Loucy (cell line): ENCODE data around the gene CSAD.

Experiments
- H2AFZ ChIP-seq: fragments of 200-600 bp; sonication (generic); 2 replicates; pipeline ENCODE4 v1.6.0; 2016; ENCODE audit warnings: antibody characterized with exemption, mild to moderate bottlenecking, low read length, moderate library complexity
- H3F3A ChIP-seq: fragments of 200-600 bp; 2 replicates; pipeline ENCODE4 v1.6.0; 2016; ENCODE audit warnings: antibody characterized with exemption, low read depth, mild to moderate bottlenecking
- H3K27me3 ChIP-seq: fragments of 200-600 bp; sonication (generic); 2 replicates; pipeline ENCODE4 v1.6.1; 2014; ENCODE audit warnings: low read length, mild to moderate bottlenecking; ENCODE audit not compliant: insufficient read depth, poor library complexity, severe bottlenecking
- H3K36me3 ChIP-seq: fragments of 200-600 bp; sonication (generic); 2 replicates; pipeline ENCODE4 v1.6.1; 2016; ENCODE audit warnings: low read length; ENCODE audit not compliant: insufficient read depth
- H3K4me1 ChIP-seq: fragments of 200-600 bp; sonication (generic); 2 replicates; pipeline ENCODE4 v1.5.1; 2014; ENCODE audit warnings: low read length, mild to moderate bottlenecking; ENCODE audit not compliant: insufficient read depth, poor library complexity, severe bottlenecking
- H3K4me2 ChIP-seq: fragments of 200-600 bp; sonication (generic); 2 replicates; pipeline ENCODE4 v1.6.0; 2014; ENCODE audit warnings: antibody characterized with exemption, low read length, low read depth, mild to moderate bottlenecking; ENCODE audit not compliant: poor library complexity, severe bottlenecking
- H3K4me3 ChIP-seq: fragments of 200-600 bp; sonication (generic); 2 replicates; pipeline ENCODE4 v1.5.1; 2014; ENCODE audit warnings: low read length, mild to moderate bottlenecking, mixed read lengths; ENCODE audit not compliant: poor library complexity, severe bottlenecking
- H3K79me2 ChIP-seq: fragments of 200-600 bp; sonication (generic); 2 replicates; pipeline ENCODE4 v1.6.1; 2014; ENCODE audit warnings: low read length; ENCODE audit not compliant: insufficient read depth
- H3K9ac ChIP-seq: fragments of 200-600 bp; sonication (generic); 2 replicates; pipeline ENCODE4 v1.6.0; 2014; ENCODE audit warnings: mild to moderate bottlenecking, low read depth, low read length, moderate library complexity; ENCODE audit not compliant: poor library complexity, severe bottlenecking
- H3K9me2 ChIP-seq: fragments of 200-600 bp; sonication (generic); replicated peaks from 2 replicates; pipeline ENCODE4 v1.6.1; 2016; ENCODE audit warnings: low read depth, low read length, mixed read lengths
- H3K9me3 ChIP-seq: fragments of 200-600 bp; sonication (generic); 2 replicates; pipeline ENCODE4 v1.6.1; 2014; ENCODE audit warnings: mild to moderate bottlenecking, antibody characterized with exemption, low read length, low read depth; ENCODE audit not compliant: insufficient read depth
- H4K20me1 ChIP-seq: fragments of 200-600 bp; sonication (generic); 2 replicates; pipeline ENCODE4 v1.6.0; 2014; ENCODE audit warnings: antibody characterized with exemption, low read length, mild to moderate bottlenecking; ENCODE audit not compliant: insufficient read depth, poor library complexity, severe bottlenecking
- CTCF ChIP-seq: fragments of 200-600 bp; sonication (generic); conservative IDR thresholded peaks from 2 replicates; pipeline ENCODE4 v1.5.1; 2014; ENCODE audit warnings: mild to moderate bottlenecking, antibody characterized with exemption, low read length
- EZH2phosphoT487 ChIP-seq: fragments of 200-600 bp; IDR thresholded peaks from 2 replicates; pipeline ENCODE4 v1.6.1; 2018; ENCODE audit warnings: antibody characterized with exemption, mild to moderate bottlenecking, moderate library complexity, borderline replicate concordance

The CSAD gene

GRCh38 chr12:53227836-53228235, 47.1 kb upstream of the CSAD start:
- Histone ChIP-seq H3K27me3 (no peaks in the 10 kb centered on the region), H3K9me2 (no peaks in the 10 kb centered on the region), H3K79me2 (no peaks in the 10 kb centered on the region), H2AFZ (no peak overlapping the region), H3K9me3 (no peaks in the 10 kb centered on the region), H3F3A (no peaks in the 10 kb centered on the region; the same call in 1 of the 2 replicates), H3K36me3 (no peaks in the 10 kb centered on the region), H3K4me1 (peaks cover 28% of the 10 kb centered on the region), H3K4me3 (no peak overlapping the region), H4K20me1 (no peaks in the 10 kb centered on the region), H3K9ac (no peak overlapping the region), H3K4me2 (no peak overlapping the region)
- TF ChIP-seq CTCF (no peak), EZH2phosphoT487 (no peak)

- Histone ChIP-seq H3K79me2 (no peaks in the 10 kb centered on the region), H4K20me1 (no peaks in the 10 kb centered on the region), H3K9me3 (no peaks in the 10 kb centered on the region), H3K4me3 (no peak overlapping the region), H3F3A (no peaks in the 10 kb centered on the region; the same call in 1 of the 2 replicates), H3K27me3 (no peaks in the 10 kb centered on the region), H3K4me2 (no peak overlapping the region), H3K36me3 (no peaks in the 10 kb centered on the region), H3K4me1 (peaks cover 28% of the 10 kb centered on the region), H3K9me2 (no peaks in the 10 kb centered on the region), H3K9ac (no peak overlapping the region), H2AFZ (no peak overlapping the region)
- TF ChIP-seq CTCF, result no peak
- no peak for TF ChIP-seq EZH2phosphoT487
Measured at GRCh38 chr12:53227341-53227740, 46.6 kb upstream of the CSAD start.

- H3K4me1 ChIP-seq, result peaks cover 32% of the 10 kb centered on the region
- no peak overlapping the region for H2AFZ ChIP-seq
- H3K27me3 ChIP-seq, result no peaks in the 10 kb centered on the region
- no peaks in the 10 kb centered on the region for H3K9me3 ChIP-seq
- no peaks in the 10 kb centered on the region for H4K20me1 ChIP-seq
- H3K9me2 ChIP-seq, result no peaks in the 10 kb centered on the region
- no peak overlapping the region for H3K9ac ChIP-seq
- TF ChIP-seq CTCF (no peak), EZH2phosphoT487 (no peak)
- no peak overlapping the region for H3K4me2 ChIP-seq
- no peaks in the 10 kb centered on the region for H3K36me3 ChIP-seq
- no peaks in the 10 kb centered on the region for H3K79me2 ChIP-seq
- peaks cover 4% of the 10 kb centered on the region for H3F3A ChIP-seq
- H3K4me3 ChIP-seq, result no peak overlapping the region
Measured at GRCh38 chr12:53226815-53227214, 46.1 kb upstream of the CSAD start.
